IMR-90 (cell line): ENCODE data around the gene KRTAP10-11. TPM values are rescaled to one million over a fixed set of nuclear protein-coding genes. Genes with fewer than 3 reads are reported as not detected.

Experiments
- ATAC-seq: fragments of 200-7000 bp; cut with Tn5 transposase; 2 replicates; pipeline ENCODE4 v1.9.1; 2020; ENCODE audit warnings: low read depth, mild to moderate bottlenecking, moderate library complexity
- BruUV-seq: library from RNA; stranded (reverse); fragments of 400-500 nt; replicated peaks from 2 replicates; lab custom pipeline; 2021; lab: Mats Ljungman, UMichigan
- CTCF ChIA-PET: fragments of 300-600 bp; formaldehyde crosslinking; extraction: SDS; loops from one replicate; lab custom pipeline; 2021; ENCODE audit warnings: antibody characterized with exemption; lab: Yijun Ruan, JAX
- POLR2A ChIA-PET: fragments of 300-600 bp; sonication (Branson Sonifier 250); formaldehyde crosslinking; loops from one replicate; lab custom pipeline; 2022; ENCODE audit warnings: antibody characterized with exemption; ENCODE audit not compliant: unreplicated experiment; lab: Charles Lee
- DNase-seq: peaks from one replicate; pipeline ENCODE4 v3.0.0; 2013
- H2AFZ ChIP-seq: replicated peaks from 2 replicates; pipeline ENCODE3; 2013; ENCODE audit warnings: low read length, mild to moderate bottlenecking; ENCODE audit not compliant: poor library complexity
- H2AK5ac ChIP-seq: 2 replicates; pipeline ENCODE4 v1.6.1; 2013; ENCODE audit warnings: low read depth, low read length, inconsistent platforms
- H2AK9ac ChIP-seq: replicated peaks from 2 replicates; pipeline ENCODE3; 2013; ENCODE audit warnings: mild to moderate bottlenecking, low read depth, low read length, moderate library complexity; ENCODE audit not compliant: poor library complexity
- H2BK120ac ChIP-seq: 2 replicates; pipeline ENCODE4 v1.6.1; 2013; ENCODE audit warnings: low read depth, low read length, inconsistent platforms
- H2BK15ac ChIP-seq: 3 replicates; pipeline ENCODE4 v1.6.1; 2013; ENCODE audit warnings: low read depth, low read length, inconsistent platforms
- H2BK20ac ChIP-seq: 2 replicates; pipeline ENCODE4 v1.6.1; 2013; ENCODE audit warnings: low read depth, mild to moderate bottlenecking, inconsistent platforms, low read length, moderate library complexity
- H2BK5ac ChIP-seq: 2 replicates; pipeline ENCODE4 v1.6.1; 2013; ENCODE audit warnings: mild to moderate bottlenecking, low read depth, low read length, inconsistent platforms; ENCODE audit not compliant: poor library complexity, severe bottlenecking
- H3K14ac ChIP-seq: replicated peaks from 2 replicates; pipeline ENCODE4 v1.6.1; 2013; ENCODE audit warnings: low read depth, low read length, inconsistent platforms
- H3K18ac ChIP-seq: 2 replicates; pipeline ENCODE4 v1.6.1; 2013; ENCODE audit warnings: low read depth, low read length, control low read depth
- H3K23ac ChIP-seq: 2 replicates; pipeline ENCODE4 v1.6.1; 2013; ENCODE audit warnings: low read depth, low read length, inconsistent platforms
- H3K27ac ChIP-seq: 2 replicates; pipeline ENCODE4 v1.5.1; 2013; ENCODE audit warnings: mild to moderate bottlenecking, control low read depth, low read length; ENCODE audit not compliant: insufficient read depth
- H3K27me3 ChIP-seq: 2 replicates; pipeline ENCODE4 v1.6.1; 2013; ENCODE audit warnings: low read length; ENCODE audit not compliant: control insufficient read depth, insufficient read depth
- H3K36me3 ChIP-seq: 2 replicates; pipeline ENCODE4 v1.6.1; 2013; ENCODE audit warnings: low read length, mixed read lengths; ENCODE audit not compliant: control insufficient read depth, insufficient read depth
- H3K4ac ChIP-seq: 2 replicates; pipeline ENCODE4 v1.6.1; 2013; ENCODE audit warnings: low read depth, low read length, inconsistent platforms
- H3K4me1 ChIP-seq: 2 replicates; pipeline ENCODE4 v1.6.1; 2013; ENCODE audit warnings: low read length, mixed read lengths; ENCODE audit not compliant: control insufficient read depth, insufficient read depth
- H3K4me2 ChIP-seq: 2 replicates; pipeline ENCODE4 v1.6.1; 2013; ENCODE audit warnings: low read depth, mild to moderate bottlenecking, control low read depth, low read length, moderate library complexity
- H3K4me3 ChIP-seq: 2 replicates; pipeline ENCODE4 v1.5.1; 2013; ENCODE audit warnings: low read depth, mild to moderate bottlenecking, control low read depth, low read length, moderate library complexity; ENCODE audit not compliant: insufficient read depth
- H3K56ac ChIP-seq: 2 replicates; pipeline ENCODE4 v1.6.1; 2013; ENCODE audit warnings: low read length, inconsistent platforms; ENCODE audit not compliant: insufficient read depth; ENCODE audit errors: extremely low read depth
- H3K79me1 ChIP-seq, 2 experiments: 2 replicates each; pipeline ENCODE4 v1.6.1; 2013; ENCODE audit warnings: low read length in 2 of 2, inconsistent platforms in 1 of 2, low read depth in 1 of 2
- H3K9ac ChIP-seq: 2 replicates; pipeline ENCODE4 v1.6.1; 2013; ENCODE audit warnings: low read depth, low read length, control low read depth
- H3K9me1 ChIP-seq: 2 replicates; pipeline ENCODE4 v1.6.1; 2013; ENCODE audit warnings: low read length, inconsistent platforms; ENCODE audit not compliant: insufficient read depth
- H3K9me3 ChIP-seq: 2 replicates; pipeline ENCODE4 v1.6.1; 2013; ENCODE audit warnings: low read length; ENCODE audit not compliant: control insufficient read depth, insufficient read depth
- H4K20me1 ChIP-seq: 2 replicates; pipeline ENCODE4 v1.6.1; 2013; ENCODE audit warnings: low read length, inconsistent platforms; ENCODE audit not compliant: insufficient read depth
- H4K5ac ChIP-seq: 2 replicates; pipeline ENCODE4 v1.6.1; 2013; ENCODE audit warnings: mild to moderate bottlenecking, low read depth, low read length, control low read depth
- H4K8ac ChIP-seq, 2 experiments: 2 replicates each; pipeline ENCODE4 v1.6.1; 2013; ENCODE audit warnings: low read depth in 2 of 2, low read length in 2 of 2, control low read depth in 1 of 2, inconsistent platforms in 1 of 2
- H4K91ac ChIP-seq: 2 replicates; pipeline ENCODE4 v1.6.1; 2013; ENCODE audit warnings: low read depth, low read length, inconsistent platforms; ENCODE audit not compliant: insufficient read depth
- BHLHE40 ChIP-seq: fragments of 150-350 bp; IDR thresholded peaks from 2 replicates; pipeline ENCODE4 v1.6.1; 2016; ENCODE audit warnings: mild to moderate bottlenecking, low read depth, low read length
- CEBPB ChIP-seq: IDR thresholded peaks from 2 replicates; pipeline ENCODE4 v1.6.1; 2012; ENCODE audit warnings: low read depth, low read length, improper control_type of control experiment
- CHD1 ChIP-seq: IDR thresholded peaks from 2 replicates; pipeline ENCODE4 v1.6.1; 2012; ENCODE audit warnings: low read depth, low read length, improper control_type of control experiment
- ELK1 ChIP-seq: fragments of 150-350 bp; IDR thresholded peaks from 2 replicates; pipeline ENCODE4 v1.6.1; 2016; ENCODE audit warnings: low read depth, mild to moderate bottlenecking, low read length, moderate library complexity, borderline replicate concordance
- FOS ChIP-seq: fragments of 150-350 bp; IDR thresholded peaks from 2 replicates; pipeline ENCODE4 v1.6.1; 2016; ENCODE audit warnings: low read depth, low read length
- MAFK ChIP-seq: IDR thresholded peaks from 2 replicates; pipeline ENCODE4 v1.6.1; 2012; ENCODE audit warnings: low read depth, low read length, improper control_type of control experiment
- MAZ ChIP-seq: IDR thresholded peaks from 2 replicates; pipeline ENCODE4 v1.6.1; 2012; ENCODE audit warnings: low read depth, mild to moderate bottlenecking, low read length, improper control_type of control experiment, moderate library complexity, borderline replicate concordance
- MXI1 ChIP-seq: IDR thresholded peaks from 2 replicates; pipeline ENCODE4 v1.6.1; 2012; ENCODE audit warnings: low read depth, mild to moderate bottlenecking, low read length, moderate library complexity, borderline replicate concordance
- NFE2L2 ChIP-seq: fragments of 150-350 bp; IDR thresholded peaks from 2 replicates; pipeline ENCODE4 v1.6.1; 2016; ENCODE audit warnings: low read depth, mild to moderate bottlenecking, low read length
- POLR2A ChIP-seq: IDR thresholded peaks from 2 replicates; pipeline ENCODE4 v1.6.1; 2012; ENCODE audit warnings: mild to moderate bottlenecking, low read depth, low read length
- RAD21 ChIP-seq: IDR thresholded peaks from 2 replicates; pipeline ENCODE4 v1.6.1; 2012; ENCODE audit warnings: low read length, improper control_type of control experiment
- RCOR1 ChIP-seq: IDR thresholded peaks from 2 replicates; pipeline ENCODE4 v1.6.1; 2012; ENCODE audit warnings: mild to moderate bottlenecking, low read length, improper control_type of control experiment; ENCODE audit not compliant: insufficient replicate concordance
- RFX5 ChIP-seq: IDR thresholded peaks from 2 replicates; pipeline ENCODE4 v1.8.0; 2012; ENCODE audit warnings: low read depth, mild to moderate bottlenecking, low read length, moderate library complexity
- SMC3 ChIP-seq: fragments of 150-350 bp; IDR thresholded peaks from 2 replicates; pipeline ENCODE4 v1.6.1; 2016; ENCODE audit warnings: low read depth, mild to moderate bottlenecking, antibody characterized with exemption, low read length, moderate library complexity
- WGBS, 2 experiments: methylation state at CpG; one replicate each; pipeline versions ENCODE4 v1.1.5 to v1.1.7; 2013; ENCODE audit warnings: missing lambda C conversion rate in 2 of 2; ENCODE audit not compliant: insufficient read length in 1 of 2; ENCODE audit errors: extremely low coverage in 2 of 2; 5-methylcytosine and 5-hydroxymethylcytosine counted together
- dilution Hi-C: fragments of 300-500 bp; cut with HindIII; formaldehyde crosslinking; loops from one replicate; pipeline ENCODE4 v1.14.3; 2018; ENCODE audit warnings: low sequenced_read_pairs; ENCODE audit not compliant: unreplicated experiment
- in situ Hi-C: fragments of 300-500 bp; cut with MboI; formaldehyde crosslinking; loops from 3 replicates; pipeline ENCODE4 v1.14.3; 2019; ENCODE audit warnings: low sequenced_read_pairs, inconsistent platforms, mixed read lengths
- intact Hi-C: fragments of 100-400 bp; cut with micrococcal nuclease; formaldehyde crosslinking; loops from 2 replicates; pipeline ENCODE4 v1.10.0; 2022
- polyA plus RNA-seq, 3 experiments: library from polyadenylated mRNA; depleted of rRNA; stranded (reverse); fragments of >200 nt; gene quantifications; 2 replicates each; pipeline ENCODE4 v1.2.3, GENCODE V29; 2012; ENCODE audit warnings: low replicate concordance in 1 of 3
- total RNA-seq: library from RNA; depleted of rRNA; stranded (reverse); fragments of >200 nt; gene quantifications from 2 replicates; pipeline ENCODE4 v1.2.3, GENCODE V29; 2012
- TF ChIP-seq, protein P1 (sequence below): conservative IDR thresholded peaks from 2 replicates; pipeline ENCODE4 v1.5.1; 2012; ENCODE audit warnings: mild to moderate bottlenecking, low read depth, low read length, improper control_type of control experiment
- TF ChIP-seq, protein P2 (sequence below): fragments of 150-350 bp; IDR thresholded peaks from 2 replicates; pipeline ENCODE4 v1.6.1; 2017; ENCODE audit warnings: mild to moderate bottlenecking, antibody characterized with exemption, low read length, low read depth

Gene KRTAP10-11
- total and polyA plus RNA-seq, 2 of the 4 experiments (the other 2 are of a cell fraction) = not detected

DNA sequence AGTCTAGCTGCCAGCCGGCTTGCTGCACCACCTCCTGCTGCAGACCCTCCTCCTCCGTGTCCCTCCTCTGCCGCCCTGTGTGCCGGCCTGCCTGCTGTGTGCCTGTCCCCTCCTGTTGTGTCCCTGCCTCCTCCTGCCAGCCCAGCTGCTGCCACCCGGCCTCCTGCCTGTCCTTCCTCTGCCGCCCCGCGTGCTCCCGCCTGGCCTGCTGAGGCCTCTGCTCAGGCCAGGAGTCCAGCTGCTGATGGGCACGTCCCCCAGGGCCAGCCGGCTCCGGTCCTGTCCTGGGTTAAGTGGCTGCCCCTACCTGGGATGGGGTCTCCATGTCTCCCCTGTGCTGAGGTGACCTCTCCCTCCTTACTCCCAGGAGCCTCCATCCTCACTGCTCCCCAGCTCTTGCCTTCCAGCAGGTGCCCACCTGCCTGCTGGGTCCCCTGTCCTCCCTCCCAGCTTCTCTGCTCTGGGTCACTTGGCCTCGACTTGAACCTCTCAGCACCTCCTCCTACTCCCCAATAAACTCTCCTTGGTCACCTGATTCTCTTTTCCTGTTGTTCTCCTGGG lies 33.5 kb upstream of the KRTAP10-11 start:
- no peak overlapping the region for H3K23ac ChIP-seq
- H2AK9ac ChIP-seq = no peak overlapping the region
- CTCF ChIA-PET = no interaction called here
- dilution Hi-C loops (no loop called here), intact Hi-C loops (no loop called here), in situ Hi-C loops (no loop called here)
- no peak overlapping the region for H3K14ac ChIP-seq
- no peak overlapping the region for H3K4me3 ChIP-seq
- H3K27me3 ChIP-seq = peaks cover 3% of the 10 kb centered on the region; the same call in 1 of the 2 replicates
- no peaks in the 10 kb centered on the region for H3K36me3 ChIP-seq
- no peak overlapping the region for H2BK120ac ChIP-seq
- H3K4me2 ChIP-seq = no peak overlapping the region
- H2BK5ac ChIP-seq = no peak overlapping the region
- H4K91ac ChIP-seq = no peak overlapping the region
- H3K4me1 ChIP-seq = no peaks in the 10 kb centered on the region
- H4K20me1 ChIP-seq = no peaks in the 10 kb centered on the region
- no peaks in the 10 kb centered on the region for H3K79me1 ChIP-seq
- no peak overlapping the region for H2AK5ac ChIP-seq
- H2BK20ac ChIP-seq = no peak overlapping the region
- TF ChIP-seq NFE2L2 = no peak
- TF ChIP-seq, protein P1, sequence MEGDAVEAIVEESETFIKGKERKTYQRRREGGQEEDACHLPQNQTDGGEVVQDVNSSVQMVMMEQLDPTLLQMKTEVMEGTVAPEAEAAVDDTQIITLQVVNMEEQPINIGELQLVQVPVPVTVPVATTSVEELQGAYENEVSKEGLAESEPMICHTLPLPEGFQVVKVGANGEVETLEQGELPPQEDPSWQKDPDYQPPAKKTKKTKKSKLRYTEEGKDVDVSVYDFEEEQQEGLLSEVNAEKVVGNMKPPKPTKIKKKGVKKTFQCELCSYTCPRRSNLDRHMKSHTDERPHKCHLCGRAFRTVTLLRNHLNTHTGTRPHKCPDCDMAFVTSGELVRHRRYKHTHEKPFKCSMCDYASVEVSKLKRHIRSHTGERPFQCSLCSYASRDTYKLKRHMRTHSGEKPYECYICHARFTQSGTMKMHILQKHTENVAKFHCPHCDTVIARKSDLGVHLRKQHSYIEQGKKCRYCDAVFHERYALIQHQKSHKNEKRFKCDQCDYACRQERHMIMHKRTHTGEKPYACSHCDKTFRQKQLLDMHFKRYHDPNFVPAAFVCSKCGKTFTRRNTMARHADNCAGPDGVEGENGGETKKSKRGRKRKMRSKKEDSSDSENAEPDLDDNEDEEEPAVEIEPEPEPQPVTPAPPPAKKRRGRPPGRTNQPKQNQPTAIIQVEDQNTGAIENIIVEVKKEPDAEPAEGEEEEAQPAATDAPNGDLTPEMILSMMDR = no peak
- TF ChIP-seq SMC3 = no peak
- TF ChIP-seq ELK1 = no peak
- no peak for TF ChIP-seq MXI1
- TF ChIP-seq POLR2A = no peak
- no peak for TF ChIP-seq RCOR1
- TF ChIP-seq MAZ = no peak
- TF ChIP-seq CEBPB = no peak
- TF ChIP-seq BHLHE40 = no peak
- TF ChIP-seq RFX5 = no peak
- TF ChIP-seq, protein P2, sequence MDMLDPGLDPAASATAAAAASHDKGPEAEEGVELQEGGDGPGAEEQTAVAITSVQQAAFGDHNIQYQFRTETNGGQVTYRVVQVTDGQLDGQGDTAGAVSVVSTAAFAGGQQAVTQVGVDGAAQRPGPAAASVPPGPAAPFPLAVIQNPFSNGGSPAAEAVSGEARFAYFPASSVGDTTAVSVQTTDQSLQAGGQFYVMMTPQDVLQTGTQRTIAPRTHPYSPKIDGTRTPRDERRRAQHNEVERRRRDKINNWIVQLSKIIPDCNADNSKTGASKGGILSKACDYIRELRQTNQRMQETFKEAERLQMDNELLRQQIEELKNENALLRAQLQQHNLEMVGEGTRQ = no peak
- no peak for TF ChIP-seq MAFK
- no peak for TF ChIP-seq RAD21
- TF ChIP-seq FOS = no peak
- TF ChIP-seq CHD1 = no peak
- 77% methylated on average over 11 of the region's 13 CpGs; no CpG with 5 or more reads in 1 of the 2 experiments for WGBS, 2 experiments
- H4K5ac ChIP-seq = no peak overlapping the region
- peaks cover 13% of the 10 kb centered on the region for H3K9me3 ChIP-seq
- H2BK15ac ChIP-seq = no peak overlapping the region
- no peak overlapping the region for H3K27ac ChIP-seq
- H4K8ac ChIP-seq = no peak overlapping the region
- DNase-seq (no peak), ATAC-seq (no peak)
- POLR2A ChIA-PET = no interaction called here
- no peaks in the 10 kb centered on the region for H3K9me1 ChIP-seq
- no peak overlapping the region for H3K9ac ChIP-seq
- no peak overlapping the region for H2AFZ ChIP-seq
- no peak overlapping the region for H3K56ac ChIP-seq
- H3K18ac ChIP-seq = no peak overlapping the region
- no peak overlapping the region for H3K4ac ChIP-seq
- no TSS peak for BruUV-seq
